Endodermal cell (in vitro differentiated cells): ENCODE results near the gene CTRB2. TPM values are rescaled to one million over a fixed set of nuclear protein-coding genes. Genes with fewer than 3 reads are reported as not detected.
A peak's percentile ranks its signal among the peaks of the same experiment; 100 is the strongest.

Experiments used
- DNase-seq: peaks from one replicate; pipeline ENCODE4 v3.0.0-alpha.2; 2017
- H3K27ac ChIP-seq: 2 replicates; pipeline ENCODE4 v1.5.1; 2013; ENCODE audit warnings: mild to moderate bottlenecking, low read depth, low read length, moderate library complexity
- H3K27me3 ChIP-seq: 2 replicates; pipeline ENCODE4 v1.6.1; 2013; ENCODE audit warnings: mild to moderate bottlenecking, low read length, moderate library complexity; ENCODE audit not compliant: insufficient read depth, control insufficient read depth, poor library complexity, severe bottlenecking
- H3K36me3 ChIP-seq: 2 replicates; pipeline ENCODE4 v1.7.0; 2013; ENCODE audit warnings: mild to moderate bottlenecking, low read length, moderate library complexity; ENCODE audit not compliant: control insufficient read depth, insufficient read depth
- H3K4me1 ChIP-seq: one replicate; pipeline ENCODE4 v1.7.0; 2013; ENCODE audit warnings: low read length; ENCODE audit not compliant: control insufficient read depth, insufficient read depth
- H3K4me3 ChIP-seq: 2 replicates; pipeline ENCODE4 v1.5.1; 2013; ENCODE audit warnings: mild to moderate bottlenecking, low read length, moderate library complexity
- H3K9ac ChIP-seq: 2 replicates; pipeline ENCODE4 v1.6.1; 2013; ENCODE audit warnings: mild to moderate bottlenecking, low read length, moderate library complexity; ENCODE audit not compliant: poor library complexity, severe bottlenecking; ENCODE audit errors: extremely low read depth
- H3K9me3 ChIP-seq: 2 replicates; pipeline ENCODE4 v1.6.1; 2013; ENCODE audit warnings: mild to moderate bottlenecking, low read length, moderate library complexity; ENCODE audit not compliant: control insufficient read depth
- H3K27ac Mint-ChIP-seq: 2 replicates; pipeline ENCODE4 v1.8.0; 2020; ENCODE audit warnings: mixed read lengths
- H3K27me3 Mint-ChIP-seq: 2 replicates; pipeline ENCODE4 v1.8.0; 2021; ENCODE audit warnings: mild to moderate bottlenecking, mixed read lengths; ENCODE audit not compliant: insufficient read depth
- H3K36me3 Mint-ChIP-seq: 2 replicates; pipeline ENCODE4 v1.8.0; 2020; ENCODE audit warnings: low read depth, mixed read lengths
- H3K4me1 Mint-ChIP-seq: 2 replicates; pipeline ENCODE4 v1.8.0; 2020; ENCODE audit warnings: mixed read lengths
- H3K4me3 Mint-ChIP-seq: 2 replicates; pipeline ENCODE4 v1.8.0; 2020; ENCODE audit warnings: mild to moderate bottlenecking, moderate library complexity, mixed read lengths
- H3K9me3 Mint-ChIP-seq: 2 replicates; pipeline ENCODE4 v1.8.0; 2020; ENCODE audit warnings: mild to moderate bottlenecking, mixed read lengths
- CTCF ChIP-seq: fragments of 200-600 bp; sonication (generic); conservative IDR thresholded peaks from 2 replicates; pipeline ENCODE4 v1.5.0; 2021; ENCODE audit warnings: antibody characterized with exemption, mild to moderate bottlenecking
- WGBS, 2 experiments: methylation state at CpG; one replicate each; pipeline versions ENCODE4 v1.1.5 to v1.1.7; 2013; ENCODE audit warnings: missing lambda C conversion rate in 2 of 2, mixed read lengths in 1 of 2; ENCODE audit not compliant: insufficient coverage in 1 of 2, insufficient read length in 1 of 2; 5-methylcytosine and 5-hydroxymethylcytosine counted together
- total RNA-seq, 2 donors: library from RNA; stranded (reverse); fragmentation: NEBNext Ultra II Directional in 1 of 2; extraction: Animal tissue kit (Norgen Biotek cat#: 25700) in 1 of 2; gene quantifications; 2 replicates in 1 of 2; 3 replicates in 1 of 2; pipeline ENCODE4 v1.2.1, GENCODE V29; 2021

The CTRB2 gene
- total RNA-seq, 2 donors from 2014 or later: not detected

- H3K27ac ChIP-seq: peak overlapping the region; percentile 38
- 93 to 96% methylated on average over 11 to 18 of the region's 18 CpGs for WGBS, 2 experiments
- H3K27ac Mint-ChIP-seq: peak overlapping the region; percentile 83
Observed at GRCh38 chr16:75227361-75228142, 20.6 kb upstream of the CTRB2 start.

GRCh38 chr16:75226550-75227360, 19.8 kb upstream of the CTRB2 start:
- Histone ChIP-seq H3K9ac (no peak overlapping the region), H3K27me3 (no peaks in the 10 kb centered on the region), H3K4me3 (no peak overlapping the region), H3K4me1 (no peaks in the 10 kb centered on the region), H3K27ac (no peak overlapping the region), H3K36me3 (peaks cover 6% of the 10 kb centered on the region), H3K9me3 (no peaks in the 10 kb centered on the region)
- no peaks in the 10 kb centered on the region for H3K9me3 Mint-ChIP-seq
- H3K36me3 Mint-ChIP-seq: peaks cover 13% of the 10 kb centered on the region
- no peak for DNase-seq
- H3K27me3 Mint-ChIP-seq: no peaks in the 10 kb centered on the region
- TF ChIP-seq CTCF: no peak
- no peaks in the 10 kb centered on the region for H3K4me1 Mint-ChIP-seq
- no peak overlapping the region for H3K27ac Mint-ChIP-seq
- no peak overlapping the region for H3K4me3 Mint-ChIP-seq
- 86 to 87% methylated on average over 12 to 22 of the region's 22 CpGs for WGBS, 2 experiments

More at GRCh38 chr16:75227361-75228142, 20.6 kb upstream of the CTRB2 start:
- no peak for DNase-seq
- H3K4me3 Mint-ChIP-seq: no peak overlapping the region
- peaks cover 17% of the 10 kb centered on the region for H3K36me3 Mint-ChIP-seq
- no peaks in the 10 kb centered on the region for H3K9me3 Mint-ChIP-seq
- H3K4me1 Mint-ChIP-seq: no peaks in the 10 kb centered on the region
- no peaks in the 10 kb centered on the region for H3K9me3 ChIP-seq
- H3K36me3 ChIP-seq: peaks cover 10% of the 10 kb centered on the region
- H3K4me3 ChIP-seq: no peak overlapping the region
- no peaks in the 10 kb centered on the region for H3K27me3 ChIP-seq
- H3K9ac ChIP-seq: no peak overlapping the region
- H3K4me1 ChIP-seq: no peaks in the 10 kb centered on the region
- H3K27me3 Mint-ChIP-seq: no peaks in the 10 kb centered on the region
- TF ChIP-seq CTCF: no peak

- no peaks in the 10 kb centered on the region for H3K27me3 ChIP-seq
- H3K9ac ChIP-seq: no peak overlapping the region
- no peak for TF ChIP-seq CTCF
- no peak overlapping the region for H3K4me3 ChIP-seq
- H3K27me3 Mint-ChIP-seq: no peaks in the 10 kb centered on the region
- H3K9me3 ChIP-seq: no peaks in the 10 kb centered on the region
- WGBS, 2 experiments: 93 to 97% methylated on average over 14 to 26 of the region's 26 CpGs
- H3K36me3 ChIP-seq: no peaks in the 10 kb centered on the region
- H3K4me1 ChIP-seq: no peaks in the 10 kb centered on the region
- no peak overlapping the region for H3K27ac Mint-ChIP-seq
- H3K4me3 Mint-ChIP-seq: no peak overlapping the region
- no peak overlapping the region for H3K27ac ChIP-seq
- DNase-seq: no peak
- no peaks in the 10 kb centered on the region for H3K9me3 Mint-ChIP-seq
- H3K4me1 Mint-ChIP-seq: no peaks in the 10 kb centered on the region
- peaks cover 7% of the 10 kb centered on the region for H3K36me3 Mint-ChIP-seq
Observed at GRCh38 chr16:75225678-75226515, 18.9 kb upstream of the CTRB2 start.
